Measurements from ENCODE around the gene HMCN2.

HMCN2 gene

GRCh38 chr9:130470269-130470668, 204.7 kb downstream of the HMCN2 start:
- no peak overlapping the region for H3K4me3 ChIP-seq (ENCODE audit: low read depth, low read length)
- TF ChIP-seq CTCF (IDR thresholded peaks at IDR 0.05; ENCODE audit: borderline replicate concordance, insufficient read depth, low read depth, low read length), result no peak

GRCh38 chr9:130470950-130471349, 205.4 kb downstream of the HMCN2 start:
- no peak overlapping the region for H3K4me3 ChIP-seq (ENCODE audit: low read depth, low read length)
- no peak for TF ChIP-seq CTCF (IDR thresholded peaks at IDR 0.05; ENCODE audit: borderline replicate concordance, insufficient read depth, low read depth, low read length)

GRCh38 chr9:130471411-130472183, 206.0 kb downstream of the HMCN2 start:
- TF ChIP-seq CTCF (IDR thresholded peaks at IDR 0.05; ENCODE audit: borderline replicate concordance, insufficient read depth, low read depth, low read length), result no peak
- no peak overlapping the region for H3K4me3 ChIP-seq (ENCODE audit: low read depth, low read length)

GRCh38 chr9:130472184-130472705, 206.7 kb downstream of the HMCN2 start:
- no peak overlapping the region for H3K4me3 ChIP-seq (ENCODE audit: low read depth, low read length)
- no peak for TF ChIP-seq CTCF (IDR thresholded peaks at IDR 0.05; ENCODE audit: borderline replicate concordance, insufficient read depth, low read depth, low read length)

- TF ChIP-seq CTCF (IDR thresholded peaks at IDR 0.05; ENCODE audit: borderline replicate concordance, insufficient read depth, low read depth, low read length), result no peak
- no peak overlapping the region for H3K4me3 ChIP-seq (ENCODE audit: low read depth, low read length)
These were observed 207.4 kb downstream of the HMCN2 start for GRCh38 chr9:130473009-130473408.

- H3K4me3 ChIP-seq (ENCODE audit: low read depth, low read length), result no peak overlapping the region
- TF ChIP-seq CTCF (IDR thresholded peaks at IDR 0.05; ENCODE audit: borderline replicate concordance, insufficient read depth, low read depth, low read length), result no peak
These were observed 208.0 kb downstream of the HMCN2 start for GRCh38 chr9:130473566-130473965.

- no peak overlapping the region for H3K4me3 ChIP-seq (ENCODE audit: low read depth, low read length)
- TF ChIP-seq CTCF (IDR thresholded peaks at IDR 0.05; ENCODE audit: borderline replicate concordance, insufficient read depth, low read depth, low read length), result no peak
These were observed 208.5 kb downstream of the HMCN2 start for GRCh38 chr9:130474106-130474505.

Data from GM12875 (cell line).